ENCODE data around the gene ST3GAL3.

- TF ChIP-seq CTCF (IDR thresholded peaks at IDR 0.05) (no peak), POLR2A (IDR thresholded peaks at IDR 0.05) (no peak)
These were observed 18.0 kb upstream of the ST3GAL3 start for GRCh38 chr1:43689289-43689688.

All from Peyer's patch (tissue), 4 donors.